Fibroblast of villous mesenchyme (primary cell): Measurements from ENCODE around the gene BTNL8. TPM values are rescaled to one million over a fixed set of nuclear protein-coding genes. Genes with fewer than 3 reads are reported as not detected.

Source experiments
- DNase-seq: peaks from one replicate; pipeline ENCODE4 v3.0.0-alpha.2; 2010; ENCODE audit warnings: low read depth
- H3K4me3 ChIP-seq: 2 replicates; pipeline ENCODE4 v1.5.1; 2011; ENCODE audit warnings: low read depth, mild to moderate bottlenecking, low read length
- total RNA-seq: library from RNA; depleted of rRNA; stranded (reverse); fragments of >200 nt; gene quantifications from 2 replicates; pipeline ENCODE4 v1.2.3, GENCODE V29; 2012
- TF ChIP-seq, protein P1 (sequence below): IDR thresholded peaks from 2 replicates; pipeline ENCODE4 v1.5.1; 2012; ENCODE audit warnings: low read depth, mild to moderate bottlenecking, low read length; ENCODE audit not compliant: insufficient read depth

BTNL8 gene
- total RNA-seq, 1 donor: not detected

DNA sequence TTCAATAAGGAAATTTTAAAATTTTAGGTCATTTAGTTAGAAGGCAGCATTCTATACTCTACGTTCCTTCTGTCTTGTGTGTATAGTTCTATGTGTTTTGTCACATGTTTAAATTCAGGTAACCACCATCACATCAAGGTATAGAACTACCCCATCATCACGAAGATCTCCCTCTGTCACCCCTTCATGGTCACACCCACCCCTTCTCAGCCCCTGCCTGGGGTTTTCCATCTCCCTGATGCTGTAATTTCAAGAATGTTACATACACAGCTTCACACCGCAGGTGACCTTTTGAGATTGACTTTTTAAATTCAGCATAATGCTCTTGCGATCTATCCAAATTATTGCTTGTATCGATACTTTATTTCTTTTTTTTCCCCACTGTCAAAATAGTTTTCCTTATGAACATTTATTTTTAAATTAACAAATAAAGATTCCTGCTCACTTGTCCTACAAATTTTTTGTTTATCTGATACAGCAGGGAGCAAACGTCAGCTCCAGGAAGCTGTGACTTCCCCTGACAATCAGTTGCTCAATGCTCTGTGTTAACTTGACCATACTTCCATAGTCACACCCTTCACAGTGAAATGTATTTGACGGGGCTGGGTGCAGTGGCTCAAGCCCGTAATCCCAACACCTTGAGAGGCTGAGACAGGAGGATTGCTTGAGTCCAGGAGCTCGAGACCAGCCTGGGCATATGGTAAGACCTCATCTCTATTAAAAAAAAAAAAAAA, 10.2 kb downstream of the BTNL8 start:
- TF ChIP-seq, protein P1, sequence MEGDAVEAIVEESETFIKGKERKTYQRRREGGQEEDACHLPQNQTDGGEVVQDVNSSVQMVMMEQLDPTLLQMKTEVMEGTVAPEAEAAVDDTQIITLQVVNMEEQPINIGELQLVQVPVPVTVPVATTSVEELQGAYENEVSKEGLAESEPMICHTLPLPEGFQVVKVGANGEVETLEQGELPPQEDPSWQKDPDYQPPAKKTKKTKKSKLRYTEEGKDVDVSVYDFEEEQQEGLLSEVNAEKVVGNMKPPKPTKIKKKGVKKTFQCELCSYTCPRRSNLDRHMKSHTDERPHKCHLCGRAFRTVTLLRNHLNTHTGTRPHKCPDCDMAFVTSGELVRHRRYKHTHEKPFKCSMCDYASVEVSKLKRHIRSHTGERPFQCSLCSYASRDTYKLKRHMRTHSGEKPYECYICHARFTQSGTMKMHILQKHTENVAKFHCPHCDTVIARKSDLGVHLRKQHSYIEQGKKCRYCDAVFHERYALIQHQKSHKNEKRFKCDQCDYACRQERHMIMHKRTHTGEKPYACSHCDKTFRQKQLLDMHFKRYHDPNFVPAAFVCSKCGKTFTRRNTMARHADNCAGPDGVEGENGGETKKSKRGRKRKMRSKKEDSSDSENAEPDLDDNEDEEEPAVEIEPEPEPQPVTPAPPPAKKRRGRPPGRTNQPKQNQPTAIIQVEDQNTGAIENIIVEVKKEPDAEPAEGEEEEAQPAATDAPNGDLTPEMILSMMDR: no peak
- no peak overlapping the region for H3K4me3 ChIP-seq
- DNase-seq: no peak

DNA sequence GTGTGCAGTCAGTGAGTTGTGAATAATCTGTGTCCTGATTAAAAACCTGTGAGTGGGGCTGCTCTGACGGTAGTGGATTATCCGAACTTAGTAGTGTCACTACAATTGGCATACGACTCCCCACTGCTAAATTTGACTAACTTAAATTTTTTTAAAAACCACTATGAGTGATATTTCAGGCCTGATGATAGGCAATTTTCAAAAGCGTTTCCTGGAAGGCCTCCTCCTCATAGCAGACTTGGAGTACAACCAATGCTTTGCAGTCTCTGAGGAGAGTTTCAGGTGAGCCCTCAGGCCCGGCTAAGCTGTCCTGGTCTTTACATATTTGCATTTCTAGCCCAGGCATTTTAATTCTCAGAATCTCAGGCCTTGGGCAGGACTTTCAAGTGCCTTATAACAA, 10.8 kb downstream of the BTNL8 start:
- no peak for DNase-seq
- H3K4me3 ChIP-seq: no peak overlapping the region
- TF ChIP-seq, protein P1: no peak

DNA sequence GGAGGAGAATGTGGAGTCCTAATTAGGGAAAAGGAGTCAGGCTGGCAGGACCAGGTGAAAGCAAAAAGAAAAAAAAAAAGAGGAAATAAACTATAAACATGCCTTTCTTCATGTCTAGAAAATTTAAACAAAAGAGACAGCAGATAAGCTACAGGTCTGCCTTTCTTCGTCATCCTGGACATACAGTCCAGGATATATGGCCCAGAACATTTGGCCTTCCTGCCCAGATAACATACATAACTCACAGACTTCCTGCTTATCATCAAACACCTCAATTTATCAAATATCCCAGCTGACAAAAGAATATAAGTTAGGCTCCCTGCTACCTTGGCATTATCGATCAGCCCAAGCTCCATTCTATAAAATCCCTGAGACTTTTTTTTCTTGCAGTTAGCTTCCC, 11.2 kb downstream of the BTNL8 start:
- no peak for DNase-seq
- no peak overlapping the region for H3K4me3 ChIP-seq
- TF ChIP-seq, protein P1: no peak

DNA sequence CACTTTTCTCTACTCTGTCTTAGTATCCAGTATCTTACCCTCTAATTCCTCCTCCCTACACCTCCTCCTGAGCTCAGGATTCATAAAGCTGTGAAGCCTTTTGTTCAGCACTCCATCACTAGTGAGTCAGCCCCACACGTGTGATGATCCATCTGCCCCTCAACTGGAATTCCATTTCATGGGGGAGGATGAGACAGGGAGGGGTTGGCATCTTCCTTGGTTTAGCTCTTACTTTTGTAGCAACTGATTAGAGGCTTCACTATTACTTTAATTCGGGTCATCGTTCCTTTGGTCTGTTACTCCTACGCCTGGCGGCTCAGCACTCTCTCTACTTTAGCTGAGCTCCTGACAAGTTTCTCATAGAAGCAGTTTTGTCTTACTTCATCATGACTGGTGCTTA, 11.8 kb downstream of the BTNL8 start:
- H3K4me3 ChIP-seq: no peak overlapping the region
- TF ChIP-seq, protein P1: no peak
- DNase-seq: no peak

DNA sequence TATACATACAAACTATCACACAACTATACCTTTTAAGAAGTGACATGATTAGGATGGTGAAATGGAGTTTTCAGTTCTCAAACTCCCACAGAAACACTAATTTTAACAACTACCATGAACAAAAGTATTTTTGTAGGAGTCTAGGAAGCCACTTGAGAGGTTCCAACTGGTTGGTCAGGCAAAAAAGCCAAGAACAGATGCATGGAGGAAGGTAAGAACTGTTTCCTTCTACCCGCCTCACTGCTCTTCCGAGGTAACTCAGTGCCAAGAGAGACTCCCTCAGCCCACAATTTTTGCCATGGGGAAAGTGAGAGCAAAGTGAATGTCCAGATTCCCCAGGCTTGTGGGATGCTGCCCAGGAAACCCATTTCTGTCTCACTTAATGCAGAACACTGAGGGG, 15.7 kb downstream of the BTNL8 start:
- H3K4me3 ChIP-seq: no peak overlapping the region
- TF ChIP-seq, protein P1: no peak
- DNase-seq: no peak

DNA sequence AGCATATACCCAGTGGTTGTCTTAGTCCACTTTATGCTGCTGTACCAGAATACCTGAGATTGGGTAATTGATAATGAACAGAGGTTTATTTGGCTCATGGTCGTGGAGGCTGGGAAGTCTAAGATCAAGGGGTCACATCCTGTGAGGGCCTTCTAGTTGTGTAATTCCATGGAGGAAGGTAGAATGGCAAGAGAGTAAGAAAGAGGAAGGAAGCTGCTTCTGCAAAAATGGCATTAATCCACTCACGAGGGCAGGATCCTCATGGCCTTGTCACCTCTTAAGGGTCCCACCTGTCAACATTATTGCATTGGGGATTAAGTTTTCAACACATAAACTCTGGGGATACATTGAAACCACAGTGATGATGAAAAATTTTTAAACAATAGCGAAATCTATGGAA, 17.0 kb downstream of the BTNL8 start:
- no peak for DNase-seq
- no peak overlapping the region for H3K4me3 ChIP-seq
- TF ChIP-seq, protein P1: no peak

DNA sequence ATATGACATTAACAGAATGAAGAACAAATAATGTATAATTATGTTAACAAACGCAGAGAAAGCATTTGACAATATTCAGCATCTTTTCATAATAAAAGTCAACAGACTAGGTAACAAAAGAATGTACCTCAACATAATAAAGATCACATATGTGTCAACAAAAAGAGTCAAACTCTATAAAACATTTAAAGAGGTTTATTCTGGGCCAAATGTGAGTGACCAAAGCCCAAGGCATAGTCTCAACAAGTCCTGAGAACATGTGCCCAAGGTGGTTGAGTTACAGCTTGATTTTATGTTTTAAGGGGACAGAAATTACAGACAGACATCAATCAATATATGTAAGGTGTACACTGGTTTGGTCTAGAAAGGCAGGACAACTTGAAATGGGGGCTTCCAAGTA, 19.4 kb downstream of the BTNL8 start:
- no peak for DNase-seq
- no peak overlapping the region for H3K4me3 ChIP-seq
- TF ChIP-seq, protein P1: no peak
